HEK293 (cell line): ENCODE measurements around the gene DDX50.
"Not testable (repeated sequence)": the region's sequence is repeated elsewhere in the genome, so short reads cannot be mapped to it uniquely, and the experiment has no call there.

Source experiments
- ZNF214 ChIP-seq: fragments of 450-650 bp; formaldehyde crosslinking; IDR thresholded peaks from 2 replicates; pipeline ENCODE4 v1.5.1; 2017; ENCODE audit warnings: missing biosample characterization, mild to moderate bottlenecking, missing genetic modification characterization, borderline replicate concordance
- ZNF580 ChIP-seq: fragments of 450-650 bp; formaldehyde crosslinking; IDR thresholded peaks from 2 replicates; pipeline ENCODE4 v1.5.1; 2016; ENCODE audit warnings: missing biosample characterization, missing genetic modification characterization
- ZNF830 ChIP-seq: fragments of 450-650 bp; IDR thresholded peaks from 2 replicates; pipeline ENCODE4 v1.5.0; 2018; ENCODE audit warnings: missing biosample characterization, missing genetic modification characterization, low read depth, mild to moderate bottlenecking, moderate library complexity
- TF ChIP-seq, protein P1 (sequence below): fragments of 450-650 bp; formaldehyde crosslinking; IDR thresholded peaks from 2 replicates; pipeline ENCODE4 v1.5.1; 2016; ENCODE audit warnings: missing biosample characterization, missing genetic modification characterization

GRCh38 chr10:68940917-68941316 is 39.8 kb downstream of the DDX50 start:
- TF ChIP-seq ZNF830, ZNF214, ZNF580 (tag by site-specific recombination): not testable (repeated sequence)
- TF ChIP-seq, protein P1, sequence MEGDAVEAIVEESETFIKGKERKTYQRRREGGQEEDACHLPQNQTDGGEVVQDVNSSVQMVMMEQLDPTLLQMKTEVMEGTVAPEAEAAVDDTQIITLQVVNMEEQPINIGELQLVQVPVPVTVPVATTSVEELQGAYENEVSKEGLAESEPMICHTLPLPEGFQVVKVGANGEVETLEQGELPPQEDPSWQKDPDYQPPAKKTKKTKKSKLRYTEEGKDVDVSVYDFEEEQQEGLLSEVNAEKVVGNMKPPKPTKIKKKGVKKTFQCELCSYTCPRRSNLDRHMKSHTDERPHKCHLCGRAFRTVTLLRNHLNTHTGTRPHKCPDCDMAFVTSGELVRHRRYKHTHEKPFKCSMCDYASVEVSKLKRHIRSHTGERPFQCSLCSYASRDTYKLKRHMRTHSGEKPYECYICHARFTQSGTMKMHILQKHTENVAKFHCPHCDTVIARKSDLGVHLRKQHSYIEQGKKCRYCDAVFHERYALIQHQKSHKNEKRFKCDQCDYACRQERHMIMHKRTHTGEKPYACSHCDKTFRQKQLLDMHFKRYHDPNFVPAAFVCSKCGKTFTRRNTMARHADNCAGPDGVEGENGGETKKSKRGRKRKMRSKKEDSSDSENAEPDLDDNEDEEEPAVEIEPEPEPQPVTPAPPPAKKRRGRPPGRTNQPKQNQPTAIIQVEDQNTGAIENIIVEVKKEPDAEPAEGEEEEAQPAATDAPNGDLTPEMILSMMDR (tag by site-specific recombination): not testable (repeated sequence)
